ENCODE measurements around the gene MLIP. TPM values are rescaled to one million over a fixed set of nuclear protein-coding genes. Genes with fewer than 3 reads are reported as not detected.

MLIP gene
- total RNA-seq, 4 donors from 2014 or later: 0.64 to 4.3 (median 2.5) TPM

GRCh38 chr6:54301770-54302169 is 190.5 kb downstream of the MLIP start:
- TF ChIP-seq POLR2A (IDR thresholded peaks at IDR 0.05) (no peak), CTCF (IDR thresholded peaks at IDR 0.05) (no peak)
- no peak for DNase-seq
- H3K36me3 ChIP-seq: no peaks in the 10 kb centered on the region
- H3K27ac ChIP-seq: no peak overlapping the region
- intact Hi-C loops (cut with DNase I): no loop called here
- no peaks in the 10 kb centered on the region for H3K4me1 ChIP-seq
- H3K9me3 ChIP-seq: no peaks in the 10 kb centered on the region
- H3K4me3 ChIP-seq: no peak overlapping the region
- H3K27me3 ChIP-seq: no peaks in the 10 kb centered on the region

- H3K4me3 ChIP-seq: no peak overlapping the region
- no peak for DNase-seq
- no peak overlapping the region for H3K27ac ChIP-seq
- H3K9me3 ChIP-seq: no peaks in the 10 kb centered on the region
- no peak for TF ChIP-seq POLR2A (IDR thresholded peaks at IDR 0.05)
- TF ChIP-seq CTCF (IDR thresholded peaks at IDR 0.05): no peak
- 30 to 62% methylated on average over 2 of the region's 2 CpGs for WGBS, 2 donors
- intact Hi-C loops (cut with DNase I): no loop called here
- H3K27me3 ChIP-seq: no peaks in the 10 kb centered on the region
- no peaks in the 10 kb centered on the region for H3K36me3 ChIP-seq
- H3K4me1 ChIP-seq: no peaks in the 10 kb centered on the region
Observed at GRCh38 chr6:54307439-54307910, 196.2 kb downstream of the MLIP start.

- no peak for DNase-seq
- intact Hi-C loops (cut with DNase I): no loop called here
- TF ChIP-seq CTCF (IDR thresholded peaks at IDR 0.05): no peak
- TF ChIP-seq POLR2A (IDR thresholded peaks at IDR 0.05): no peak
- WGBS, 2 donors: 77 to 83% methylated on average over 10 of the region's 10 CpGs
- Histone ChIP-seq H3K4me3 (no peak within 1 kb of the TSS), H3K9me3 (no peaks in the 10 kb centered on the region), H3K36me3 (no peaks in the 10 kb centered on the region), H3K4me1 (no peaks in the 10 kb centered on the region), H3K27ac (no peak within 1 kb of the TSS), H3K27me3 (no peaks in the 10 kb centered on the region)
Observed at GRCh38 chr6:54308289-54308985, 197.2 kb downstream of the MLIP start, which contains the start of gene TINAG. Gene TINAG (plus strand): TSS chr6:54308441. CDS start chr6:54308551, 110 bp downstream.

DNA sequence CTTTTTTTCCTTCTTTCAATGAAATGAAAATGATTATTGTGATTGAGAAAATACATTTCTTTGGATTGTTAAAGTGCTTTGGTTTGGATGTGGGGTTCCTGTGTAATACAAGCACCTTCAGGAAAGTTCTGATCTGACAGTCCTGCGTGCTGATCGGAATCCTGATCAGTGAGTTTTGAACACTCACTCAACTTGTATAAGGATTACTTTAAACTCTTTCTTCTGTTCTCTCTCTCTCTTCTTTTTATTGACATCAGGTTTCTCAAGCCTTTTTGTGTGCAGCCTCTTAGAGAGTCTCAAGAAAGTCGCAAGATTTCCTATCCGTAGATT is 197.7 kb downstream of the MLIP start:
- DNase-seq: no peak
- H3K27ac ChIP-seq: no peak overlapping the region
- no peaks in the 10 kb centered on the region for H3K27me3 ChIP-seq
- H3K36me3 ChIP-seq: no peaks in the 10 kb centered on the region
- no peak overlapping the region for H3K4me3 ChIP-seq
- H3K9me3 ChIP-seq: no peaks in the 10 kb centered on the region
- 89 to 97% methylated on average over 4 of the region's 4 CpGs for WGBS, 2 donors
- intact Hi-C loops (cut with DNase I): no loop called here
- no peaks in the 10 kb centered on the region for H3K4me1 ChIP-seq
- no peak for TF ChIP-seq CTCF (IDR thresholded peaks at IDR 0.05)
- TF ChIP-seq POLR2A (IDR thresholded peaks at IDR 0.05): no peak

DNA sequence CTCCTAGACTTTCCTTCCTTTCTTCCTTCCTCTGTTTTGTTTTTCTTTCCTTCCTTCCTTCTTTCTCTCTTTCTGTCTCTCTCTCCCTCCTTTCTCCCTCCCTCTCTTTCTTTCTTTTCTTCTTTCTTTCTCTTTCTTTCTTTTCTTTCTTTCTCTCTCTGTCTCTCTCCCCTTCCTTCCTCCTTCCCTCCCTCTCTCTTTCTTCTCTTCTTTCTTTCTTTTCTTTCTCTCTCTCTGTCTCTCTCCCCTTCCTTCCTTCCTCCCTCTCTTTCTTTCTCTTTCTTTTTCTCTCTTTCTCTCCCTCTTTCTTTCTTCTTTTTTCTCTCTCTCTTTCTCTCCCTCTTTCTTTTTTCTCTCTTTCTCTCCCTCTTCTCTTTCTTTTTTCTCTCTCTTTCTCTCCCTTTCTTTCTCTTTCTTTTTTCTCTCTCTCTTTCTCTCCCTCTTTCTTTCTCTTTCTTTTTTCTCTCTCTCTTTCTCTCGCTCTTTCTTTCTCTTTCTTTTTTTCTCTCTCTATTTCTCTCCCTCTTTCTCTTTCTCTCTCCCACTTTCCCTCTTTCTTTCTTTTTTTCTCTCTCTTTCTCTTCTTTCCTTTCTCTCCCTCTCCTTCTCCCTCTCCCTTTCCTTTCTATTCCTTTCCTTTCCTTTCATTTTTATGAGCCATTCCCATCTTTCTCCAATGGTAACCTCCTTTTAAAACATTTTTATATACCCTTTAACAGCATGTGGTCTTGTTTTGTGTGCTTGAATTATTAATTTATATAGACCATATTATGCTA is 199.3 kb downstream of the MLIP start:
- H3K9me3 ChIP-seq: no peaks in the 10 kb centered on the region
- DNase-seq: no peak
- no peak overlapping the region for H3K4me3 ChIP-seq
- WGBS, 2 donors: 85 to 87% methylated on average over 1 of the region's 1 CpG
- H3K36me3 ChIP-seq: no peaks in the 10 kb centered on the region
- H3K27me3 ChIP-seq: no peaks in the 10 kb centered on the region
- no peak overlapping the region for H3K27ac ChIP-seq
- intact Hi-C loops (cut with DNase I): no loop called here
- H3K4me1 ChIP-seq: no peaks in the 10 kb centered on the region
- TF ChIP-seq CTCF (IDR thresholded peaks at IDR 0.05): no peak
- TF ChIP-seq POLR2A (IDR thresholded peaks at IDR 0.05): no peak
